Bronchial epithelial cell (primary cell): ENCODE measurements around the gene RITA1. TPM values are rescaled to one million over a fixed set of nuclear protein-coding genes. Genes with fewer than 3 reads are reported as not detected.

Source experiments
- DNase-seq: peaks from one replicate; pipeline ENCODE4 v3.0.0-alpha.2; 2010; ENCODE audit warnings: low read depth
- FAIRE-seq: peaks from 2 replicates; lab custom pipeline; 2011; peaks lifted over from hg19 to GRCh38; lab: Jason Lieb, UNC
- H3K27me3 ChIP-seq: 2 replicates; pipeline ENCODE4 v1.5.1; 2011; ENCODE audit warnings: low read length; ENCODE audit not compliant: control insufficient read depth, insufficient read depth
- H3K36me3 ChIP-seq: 2 replicates; pipeline ENCODE4 v1.5.1; 2011; ENCODE audit warnings: low read length; ENCODE audit not compliant: control insufficient read depth, insufficient read depth
- H3K4me3 ChIP-seq: 2 replicates; pipeline ENCODE4 v1.5.1; 2011; ENCODE audit warnings: mild to moderate bottlenecking, low read depth, low read length, control low read depth
- CTCF ChIP-seq: IDR thresholded peaks from 2 replicates; pipeline ENCODE4 v1.5.1; 2011; ENCODE audit warnings: mild to moderate bottlenecking, moderate library complexity, low read length, control low read depth, inconsistent platforms; ENCODE audit not compliant: insufficient read depth, severe bottlenecking
- total RNA-seq: library from RNA; depleted of rRNA; stranded (reverse); fragments of >200 nt; gene quantifications from 2 replicates; pipeline ENCODE4 v1.2.1, GENCODE V29; 2014

RITA1 gene
- total RNA-seq, 1 donor from 2014 or later, result 17.6 TPM

GRCh38 chr12:113179023-113179422 is 6.5 kb upstream of the RITA1 start:
- Histone ChIP-seq H3K4me3 (no peak overlapping the region), H3K36me3 (peaks cover 44% of the 10 kb centered on the region), H3K27me3 (no peaks in the 10 kb centered on the region)
- no peak for DNase-seq
- no peak for TF ChIP-seq CTCF
- FAIRE-seq, result no peak

- peak; percentile 18 for FAIRE-seq
- no peak overlapping the region for H3K4me3 ChIP-seq
- H3K27me3 ChIP-seq, result no peaks in the 10 kb centered on the region
- no peak for DNase-seq
- no peak for TF ChIP-seq CTCF
- peaks cover 38% of the 10 kb centered on the region for H3K36me3 ChIP-seq
These were observed 5.2 kb upstream of the RITA1 start for GRCh38 chr12:113180333-113180732.

- TF ChIP-seq CTCF, result no peak
- H3K4me3 ChIP-seq, result no peak overlapping the region
- FAIRE-seq (no peak), DNase-seq (no peak)
- H3K36me3 ChIP-seq, result peaks cover 34% of the 10 kb centered on the region
- H3K27me3 ChIP-seq, result no peaks in the 10 kb centered on the region
These were observed 3.5 kb upstream of the RITA1 start for GRCh38 chr12:113181975-113182374.

GRCh38 chr12:113183030-113183589 is 2.4 kb upstream of the RITA1 start:
- DNase-seq (no peak), FAIRE-seq (no peak)
- H3K36me3 ChIP-seq, result peaks cover 23% of the 10 kb centered on the region
- no peak for TF ChIP-seq CTCF
- no peaks in the 10 kb centered on the region for H3K27me3 ChIP-seq
- no peak overlapping the region for H3K4me3 ChIP-seq

GRCh38 chr12:113184098-113184899 is 1.2 kb upstream of the RITA1 start:
- FAIRE-seq, result no peak
- Histone ChIP-seq H3K4me3 (peak overlapping the region; percentile 94), H3K36me3 (peaks cover 17% of the 10 kb centered on the region), H3K27me3 (no peaks in the 10 kb centered on the region)
- DNase-seq, result no peak
- TF ChIP-seq CTCF, result no peak

- no peak for FAIRE-seq
- no peak for TF ChIP-seq CTCF
- DNase-seq, result peak; percentile 82
- Histone ChIP-seq H3K27me3 (no peaks in the 10 kb centered on the region), H3K4me3 (peak overlapping the region; percentile 94), H3K36me3 (peaks cover 13% of the 10 kb centered on the region)
These were observed 681 bp upstream of the RITA1 start for GRCh38 chr12:113184900-113185179.
